ENCODE data around the gene PIGC.
A peak's percentile ranks its signal among the peaks of the same experiment; 100 is the strongest.

The PIGC gene

GRCh38 chr1:172423336-172423735 is 20.5 kb downstream of the PIGC start:
- Histone ChIP-seq H3K27me3 (ENCODE audit: control insufficient read depth in 1 of 2, insufficient read depth in 1 of 2, low read length in 2 of 2) (no peaks in the 10 kb centered on the region), H4K8ac (ENCODE audit: low read length) (no peak overlapping the region), H2BK120ac (ENCODE audit: low read depth, low read length) (no peak overlapping the region), H3K36me3 (ENCODE audit: control insufficient read depth in 1 of 2, insufficient read depth in 2 of 2, low read depth in 1 of 2, low read length in 2 of 2) (peaks cover 0 to 4% of the 10 kb centered on the region in 2 experiments), H3K23ac (ENCODE audit: low read length in 2 of 2) (no peak overlapping the region), H2BK5ac (ENCODE audit: low read depth, low read length, poor library complexity, severe bottlenecking) (no peak overlapping the region), H3K79me1 (replicated peaks; ENCODE audit: low read length, poor library complexity, severe bottlenecking) (peaks cover 25% of the 10 kb centered on the region), H2AK5ac (ENCODE audit: low read length, severe bottlenecking) (no peak overlapping the region), H3K4me1 (ENCODE audit: control insufficient read depth, insufficient read depth, low read depth, low read length) (no peaks in the 10 kb centered on the region), H3K4me3 (ENCODE audit: insufficient read depth in 1 of 2, low read depth in 1 of 2, low read length in 2 of 2) (no peak overlapping the region), H2AFZ (ENCODE audit: low read depth, low read length) (no peak overlapping the region), H2BK12ac (ENCODE audit: low read length in 2 of 2) (no peak overlapping the region), H3K4me2 (ENCODE audit: low read length, poor library complexity, severe bottlenecking) (no peak overlapping the region), H3K18ac (ENCODE audit: low read depth in 1 of 2, low read length in 2 of 2) (no peak overlapping the region), H3K4ac (ENCODE audit: low read depth in 1 of 2, low read length in 2 of 2) (no peak overlapping the region), H2BK15ac (ENCODE audit: low read depth, poor library complexity, severe bottlenecking) (no peak overlapping the region), H3K9ac (ENCODE audit: low read length) (no peak overlapping the region), H3K9me3 (ENCODE audit: control insufficient read depth, low read length) (no peaks in the 10 kb centered on the region), H4K91ac (ENCODE audit: low read length) (no peak overlapping the region), H3K27ac (ENCODE audit: low read length, poor library complexity, severe bottlenecking) (no peak overlapping the region), H3K14ac (ENCODE audit: low read length in 2 of 2) (no peak overlapping the region)
- 99% methylated on average over 2 of the region's 2 CpGs for WGBS
- no peak for DNase-seq

- Histone ChIP-seq H4K8ac (ENCODE audit: low read length) (no peak overlapping the region), H3K36me3 (ENCODE audit: control insufficient read depth in 1 of 2, insufficient read depth in 2 of 2, low read depth in 1 of 2, low read length in 2 of 2) (peaks cover 0 to 4% of the 10 kb centered on the region in 2 experiments), H2AK5ac (ENCODE audit: low read length, severe bottlenecking) (no peak overlapping the region), H3K79me1 (replicated peaks; ENCODE audit: low read length, poor library complexity, severe bottlenecking) (peaks cover 20% of the 10 kb centered on the region), H2BK120ac (ENCODE audit: low read depth, low read length) (no peak overlapping the region), H3K27me3 (ENCODE audit: control insufficient read depth in 1 of 2, insufficient read depth in 1 of 2, low read length in 2 of 2) (no peaks in the 10 kb centered on the region), H3K9me3 (ENCODE audit: control insufficient read depth, low read length) (no peaks in the 10 kb centered on the region), H2AFZ (ENCODE audit: low read depth, low read length) (no peak overlapping the region), H3K4me2 (ENCODE audit: low read length, poor library complexity, severe bottlenecking) (no peak overlapping the region), H3K9ac (ENCODE audit: low read length) (no peak overlapping the region), H4K91ac (ENCODE audit: low read length) (no peak overlapping the region), H2BK12ac (ENCODE audit: low read length in 2 of 2) (no peak overlapping the region), H2BK15ac (ENCODE audit: low read depth, poor library complexity, severe bottlenecking) (no peak overlapping the region), H3K27ac (ENCODE audit: low read length, poor library complexity, severe bottlenecking) (no peak overlapping the region), H3K4me3 (ENCODE audit: insufficient read depth in 1 of 2, low read depth in 1 of 2, low read length in 2 of 2) (no peak overlapping the region), H3K4ac (ENCODE audit: low read depth in 1 of 2, low read length in 2 of 2) (no peak overlapping the region), H3K4me1 (ENCODE audit: control insufficient read depth, insufficient read depth, low read depth, low read length) (no peaks in the 10 kb centered on the region), H3K18ac (ENCODE audit: low read depth in 1 of 2, low read length in 2 of 2) (no peak overlapping the region), H2BK5ac (ENCODE audit: low read depth, low read length, poor library complexity, severe bottlenecking) (no peak overlapping the region), H3K23ac (ENCODE audit: low read length in 2 of 2) (no peak overlapping the region), H3K14ac (ENCODE audit: low read length in 2 of 2) (no peak overlapping the region)
- no peak for DNase-seq
- 91% methylated on average over 5 of the region's 5 CpGs for WGBS
These were observed 21.8 kb downstream of the PIGC start for GRCh38 chr1:172421974-172422604.

- Histone ChIP-seq H3K27ac (ENCODE audit: low read length, poor library complexity, severe bottlenecking) (no peak within 1 kb of the TSS), H3K23ac (ENCODE audit: low read length in 2 of 2) (no peak within 1 kb of the TSS), H2AFZ (ENCODE audit: low read depth, low read length) (no peak within 1 kb of the TSS), H3K18ac (ENCODE audit: low read depth in 1 of 2, low read length in 2 of 2) (no peak within 1 kb of the TSS), H3K9me3 (ENCODE audit: control insufficient read depth, low read length) (no peaks in the 10 kb centered on the region), H3K4me3 (ENCODE audit: insufficient read depth in 1 of 2, low read depth in 1 of 2, low read length in 2 of 2) (no peak within 1 kb of the TSS), H2BK5ac (ENCODE audit: low read depth, low read length, poor library complexity, severe bottlenecking) (no peak within 1 kb of the TSS), H3K36me3 (ENCODE audit: control insufficient read depth in 1 of 2, insufficient read depth in 2 of 2, low read depth in 1 of 2, low read length in 2 of 2) (peaks cover 0 to 4% of the 10 kb centered on the region in 2 experiments), H2BK120ac (ENCODE audit: low read depth, low read length) (no peak within 1 kb of the TSS), H3K27me3 (ENCODE audit: control insufficient read depth in 1 of 2, insufficient read depth in 1 of 2, low read length in 2 of 2) (no peaks in the 10 kb centered on the region), H3K4me1 (ENCODE audit: control insufficient read depth, insufficient read depth, low read depth, low read length) (no peaks in the 10 kb centered on the region), H2BK12ac (ENCODE audit: low read length in 2 of 2) (no peak within 1 kb of the TSS), H3K4me2 (ENCODE audit: low read length, poor library complexity, severe bottlenecking) (no peak within 1 kb of the TSS), H2BK15ac (ENCODE audit: low read depth, poor library complexity, severe bottlenecking) (no peak within 1 kb of the TSS), H4K8ac (ENCODE audit: low read length) (no peak within 1 kb of the TSS), H3K9ac (ENCODE audit: low read length) (no peak within 1 kb of the TSS), H4K91ac (ENCODE audit: low read length) (no peak within 1 kb of the TSS), H3K79me1 (replicated peaks; ENCODE audit: low read length, poor library complexity, severe bottlenecking) (peaks cover 20% of the 10 kb centered on the region), H3K4ac (ENCODE audit: low read depth in 1 of 2, low read length in 2 of 2) (no peak within 1 kb of the TSS), H2AK5ac (ENCODE audit: low read length, severe bottlenecking) (no peak within 1 kb of the TSS), H3K14ac (ENCODE audit: low read length in 2 of 2) (no peak within 1 kb of the TSS)
- no CpG with 5 or more reads among the region's 1 CpG for WGBS
- no peak for DNase-seq
These were observed 23.5 kb downstream of the PIGC start, which contains the start of gene C1orf105 for GRCh38 chr1:172420385-172420784. TSS of gene C1orf105 (plus strand) at chr1:172420685. CDS start at chr1:172420886, 201 bp downstream.

GRCh38 chr1:172417557-172417956 is 26.3 kb downstream of the PIGC start:
- H2BK5ac ChIP-seq (ENCODE audit: low read depth, low read length, poor library complexity, severe bottlenecking) = no peak overlapping the region
- no peak overlapping the region for H3K4me2 ChIP-seq (ENCODE audit: low read length, poor library complexity, severe bottlenecking)
- no peaks in the 10 kb centered on the region for H3K9me3 ChIP-seq (ENCODE audit: control insufficient read depth, low read length)
- no peak overlapping the region for H3K14ac ChIP-seq (ENCODE audit: low read length in 2 of 2)
- H2AFZ ChIP-seq (ENCODE audit: low read depth, low read length) = no peak overlapping the region
- no peak overlapping the region for H3K23ac ChIP-seq (ENCODE audit: low read length in 2 of 2)
- no peak overlapping the region for H3K4ac ChIP-seq (ENCODE audit: low read depth in 1 of 2, low read length in 2 of 2)
- 96% methylated on average over 1 of the region's 1 CpG for WGBS
- H2BK12ac ChIP-seq (ENCODE audit: low read length in 2 of 2) = no peak overlapping the region
- DNase-seq = no peak
- no peak overlapping the region for H3K4me3 ChIP-seq (ENCODE audit: insufficient read depth in 1 of 2, low read depth in 1 of 2, low read length in 2 of 2)
- no peak overlapping the region for H2BK15ac ChIP-seq (ENCODE audit: low read depth, poor library complexity, severe bottlenecking)
- H3K18ac ChIP-seq (ENCODE audit: low read depth in 1 of 2, low read length in 2 of 2) = no peak overlapping the region
- no peak overlapping the region for H2AK5ac ChIP-seq (ENCODE audit: low read length, severe bottlenecking)
- no peaks in the 10 kb centered on the region for H3K27me3 ChIP-seq (ENCODE audit: control insufficient read depth in 1 of 2, insufficient read depth in 1 of 2, low read length in 2 of 2)
- peaks cover 1% of the 10 kb centered on the region for H3K4me1 ChIP-seq (ENCODE audit: control insufficient read depth, insufficient read depth, low read depth, low read length)
- H3K36me3 ChIP-seq (ENCODE audit: control insufficient read depth in 1 of 2, insufficient read depth in 2 of 2, low read depth in 1 of 2, low read length in 2 of 2) = no peaks in the 10 kb centered on the region
- H3K9ac ChIP-seq (ENCODE audit: low read length) = no peak overlapping the region
- peaks cover 10% of the 10 kb centered on the region for H3K79me1 ChIP-seq (replicated peaks; ENCODE audit: low read length, poor library complexity, severe bottlenecking)
- no peak overlapping the region for H4K91ac ChIP-seq (ENCODE audit: low read length)
- no peak overlapping the region for H2BK120ac ChIP-seq (ENCODE audit: low read depth, low read length)
- H4K8ac ChIP-seq (ENCODE audit: low read length) = no peak overlapping the region
- peak overlapping the region; percentile 44 for H3K27ac ChIP-seq (ENCODE audit: low read length, poor library complexity, severe bottlenecking)
